ENCODE data around the gene MKNK2.

Gene MKNK2

DNA sequence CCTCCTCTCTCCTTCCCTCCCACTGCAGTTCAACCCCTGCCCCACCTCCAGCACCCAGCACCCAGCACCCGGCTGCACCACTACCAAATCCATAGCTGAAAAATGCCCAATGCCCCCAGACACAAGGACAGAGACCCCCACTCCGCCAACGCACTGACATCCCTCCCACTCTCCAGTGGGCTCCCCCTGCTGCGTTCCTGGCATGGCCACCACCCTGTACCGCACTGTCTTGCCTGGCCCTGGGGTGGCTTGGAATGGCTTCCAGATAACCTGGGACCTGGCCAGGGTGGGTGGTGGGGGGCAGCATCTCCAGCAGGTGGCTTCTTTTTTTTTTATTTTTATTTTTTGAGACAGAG, 5.8 kb upstream of the MKNK2 start:
- no peak for DNase-seq

- peak; percentile 32 for DNase-seq
Observed at GRCh38 chr19:2055931-2056836, 5.1 kb upstream of the MKNK2 start.

DNA sequence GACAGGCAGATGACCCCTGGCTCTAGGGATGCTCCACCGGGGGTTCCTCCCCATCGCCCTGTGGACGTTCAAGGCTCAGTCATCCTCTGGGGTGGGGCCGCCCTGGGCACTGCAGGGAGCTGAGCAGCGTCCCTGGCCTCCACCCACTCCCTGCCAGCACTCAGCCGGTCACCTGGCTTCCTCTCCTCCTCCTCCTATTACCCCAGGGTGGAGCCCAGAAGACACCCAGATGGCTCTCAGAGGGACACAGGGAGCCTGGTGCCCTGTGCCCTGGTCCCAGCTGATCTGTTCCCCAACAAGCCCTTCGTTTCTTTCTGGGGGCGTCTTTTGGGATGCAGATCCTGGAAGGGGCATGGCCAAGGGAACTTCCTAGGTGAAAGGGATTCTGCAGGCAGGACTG, 3.7 kb upstream of the MKNK2 start:
- DNase-seq = no peak

GRCh38 chr19:2053601-2054389, 2.8 kb upstream of the MKNK2 start:
- DNase-seq = no peak

DNA sequence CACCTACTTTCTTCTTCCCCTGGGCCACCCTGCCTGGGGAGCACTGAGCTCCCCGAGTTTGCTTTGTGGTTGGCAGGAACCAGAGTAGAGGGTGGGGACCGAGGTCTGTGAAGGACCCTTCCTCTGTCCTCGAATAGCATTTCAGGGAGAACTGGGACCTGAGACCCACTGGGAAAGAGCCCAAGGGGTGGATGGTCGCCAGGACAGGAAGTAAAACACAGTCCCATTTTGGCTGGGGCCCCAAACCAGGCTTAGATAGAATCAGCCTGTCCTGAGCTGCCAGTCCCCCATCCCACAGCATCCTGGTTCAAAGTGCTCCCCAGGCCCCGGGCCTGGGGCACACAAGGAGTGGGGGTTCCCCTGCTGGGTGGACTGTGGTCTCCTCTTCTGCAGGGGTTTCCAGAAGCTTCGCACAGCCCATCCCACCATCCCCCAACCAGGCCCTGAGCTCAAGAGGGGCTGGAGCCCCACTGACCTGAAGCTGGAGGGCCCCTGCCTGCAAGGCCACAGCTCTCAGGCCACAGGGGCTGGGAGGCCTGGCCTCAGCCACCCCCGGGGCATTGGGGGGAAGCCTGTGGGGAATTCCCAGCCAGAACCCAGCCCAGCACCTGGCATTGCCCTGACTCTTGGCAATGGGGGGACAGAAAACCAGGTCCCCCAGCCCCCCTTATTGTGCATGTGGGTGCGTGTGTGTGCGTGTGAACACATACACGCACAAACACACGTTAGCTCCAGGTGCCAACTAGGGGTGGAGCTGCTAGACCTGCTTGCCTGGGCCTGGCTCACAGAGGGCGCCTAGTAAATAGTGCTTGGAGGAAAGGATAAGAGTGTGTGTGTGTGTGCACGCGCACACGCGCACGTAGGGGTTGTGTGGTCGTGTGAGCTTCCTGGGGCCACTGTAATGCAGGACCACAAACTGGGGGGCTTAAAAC, 995 bp upstream of the MKNK2 start:
- DNase-seq = peak; percentile 32

GRCh38 chr19:2050349-2050990, 574 bp downstream of the MKNK2 start:
- no peak for DNase-seq

GRCh38 chr19:2049741-2050348, 1.2 kb downstream of the MKNK2 start:
- DNase-seq = peak; percentile 26

- no peak for DNase-seq
Observed at GRCh38 chr19:2048959-2049740, 1.9 kb downstream of the MKNK2 start.

DNA sequence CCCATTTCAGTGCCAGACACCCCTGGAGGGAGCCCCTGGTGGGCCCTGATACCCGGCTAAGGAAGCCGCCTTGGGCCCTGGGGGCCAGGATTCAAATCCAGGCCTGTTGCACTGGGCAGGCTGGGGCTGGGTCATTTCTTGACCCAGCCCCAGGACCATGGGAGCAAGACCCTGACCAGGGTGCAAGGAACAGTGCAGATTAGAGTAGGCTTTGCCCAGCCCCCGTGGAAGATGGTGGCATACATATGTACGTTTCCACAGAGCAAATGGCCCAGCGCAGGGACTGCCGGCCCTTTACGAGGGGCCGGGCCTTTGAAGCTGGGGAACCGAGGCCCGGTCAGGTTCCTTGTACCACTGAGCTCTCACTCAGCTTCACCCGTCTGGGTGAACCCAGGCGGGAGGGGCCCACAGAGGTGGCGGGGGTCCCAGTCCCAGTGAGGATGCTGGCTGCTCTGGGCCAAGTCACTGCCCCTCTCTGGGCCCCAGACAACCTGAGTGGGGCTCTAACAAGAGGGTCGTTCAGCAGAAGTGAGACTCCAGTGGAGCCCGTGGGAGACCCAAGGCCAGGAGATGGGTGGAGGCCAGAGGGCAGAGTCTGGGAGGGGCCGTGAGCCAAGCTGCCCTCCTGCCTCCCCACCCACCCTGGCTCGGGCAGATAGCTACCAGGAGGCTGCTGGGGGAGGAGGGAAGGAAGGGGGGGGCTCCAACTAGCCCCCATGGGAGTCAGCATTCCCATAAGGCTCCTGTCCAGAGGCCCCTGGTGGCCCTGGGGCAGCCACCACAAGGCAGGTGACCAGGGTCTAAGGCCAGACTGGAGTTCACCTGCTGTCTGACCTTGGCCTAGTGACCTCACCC, 2.7 kb downstream of the MKNK2 start:
- DNase-seq = no peak

GRCh38 chr19:2047449-2048103, 3.5 kb downstream of the MKNK2 start:
- DNase-seq = no peak

GRCh38 chr19:2047076-2047448, 4.0 kb downstream of the MKNK2 start:
- no peak for DNase-seq

DNA sequence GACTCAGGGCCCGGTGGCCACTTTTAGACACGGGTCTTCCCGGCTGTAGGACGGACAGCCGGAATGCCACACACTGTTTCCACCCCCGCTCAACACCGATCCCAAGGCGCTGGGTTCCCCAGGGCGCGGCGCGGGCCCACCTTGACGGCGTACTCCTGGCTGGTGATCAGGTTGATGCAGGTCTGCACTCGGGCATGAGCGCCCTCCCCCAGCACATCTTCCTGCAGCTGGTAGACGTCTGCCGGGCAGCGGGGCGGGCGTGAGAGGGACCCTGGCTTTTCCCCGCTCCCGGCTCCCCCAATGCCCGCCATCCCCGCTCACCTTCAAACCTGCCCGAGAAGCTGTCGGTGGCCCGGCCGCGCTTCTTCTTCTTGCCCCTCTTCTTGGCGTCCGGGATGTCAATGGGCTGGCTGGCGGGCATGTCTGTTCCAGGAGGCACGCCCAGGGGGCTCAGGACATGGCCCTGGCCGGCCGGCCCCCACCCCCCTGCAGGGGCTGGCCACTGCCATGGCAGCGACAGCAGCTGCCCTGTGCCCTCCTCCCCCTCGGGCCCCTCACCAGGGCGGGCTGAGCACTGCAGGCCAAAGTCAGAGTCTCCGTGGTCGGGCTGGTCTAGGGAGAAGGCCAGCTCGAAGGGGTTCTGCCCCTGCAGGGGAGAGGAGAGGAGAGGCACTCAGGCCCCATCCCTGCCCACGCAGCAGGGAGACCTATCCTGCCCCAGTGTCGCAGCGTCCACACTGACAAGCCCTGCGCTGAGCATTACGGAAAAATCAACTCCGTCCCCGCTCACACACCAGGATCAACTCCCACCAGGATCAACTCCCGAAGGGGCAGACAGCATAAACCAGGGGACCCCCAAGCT, 4.8 kb downstream of the MKNK2 start:
- DNase-seq = no peak

DNA sequence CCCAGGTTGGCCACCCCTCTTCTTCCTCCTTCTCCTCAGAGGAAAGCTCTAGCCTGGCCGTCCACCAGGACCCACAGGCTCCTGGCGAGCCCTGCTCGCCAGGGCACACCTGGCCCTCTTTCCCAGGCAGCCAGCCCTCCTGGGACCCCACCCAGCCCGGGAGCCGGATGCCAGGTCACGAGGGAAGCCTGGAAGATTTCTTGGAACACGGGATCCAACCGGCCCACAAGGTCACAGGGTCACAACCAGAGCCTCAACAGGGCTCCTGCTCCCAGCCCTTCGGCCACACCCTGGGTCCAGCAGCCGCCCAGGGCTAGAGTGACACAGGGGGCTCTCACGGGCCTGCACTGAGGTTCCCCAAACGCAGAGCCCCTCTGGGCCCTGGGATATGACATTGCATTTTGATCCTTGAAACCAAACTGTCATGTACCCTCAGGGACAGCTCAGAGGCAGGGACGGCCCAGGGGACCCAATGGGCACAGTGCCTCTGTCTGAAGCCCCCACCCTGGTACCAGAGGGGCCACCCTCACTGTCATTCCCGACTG, 5.5 kb downstream of the MKNK2 start:
- DNase-seq = no peak

DNA sequence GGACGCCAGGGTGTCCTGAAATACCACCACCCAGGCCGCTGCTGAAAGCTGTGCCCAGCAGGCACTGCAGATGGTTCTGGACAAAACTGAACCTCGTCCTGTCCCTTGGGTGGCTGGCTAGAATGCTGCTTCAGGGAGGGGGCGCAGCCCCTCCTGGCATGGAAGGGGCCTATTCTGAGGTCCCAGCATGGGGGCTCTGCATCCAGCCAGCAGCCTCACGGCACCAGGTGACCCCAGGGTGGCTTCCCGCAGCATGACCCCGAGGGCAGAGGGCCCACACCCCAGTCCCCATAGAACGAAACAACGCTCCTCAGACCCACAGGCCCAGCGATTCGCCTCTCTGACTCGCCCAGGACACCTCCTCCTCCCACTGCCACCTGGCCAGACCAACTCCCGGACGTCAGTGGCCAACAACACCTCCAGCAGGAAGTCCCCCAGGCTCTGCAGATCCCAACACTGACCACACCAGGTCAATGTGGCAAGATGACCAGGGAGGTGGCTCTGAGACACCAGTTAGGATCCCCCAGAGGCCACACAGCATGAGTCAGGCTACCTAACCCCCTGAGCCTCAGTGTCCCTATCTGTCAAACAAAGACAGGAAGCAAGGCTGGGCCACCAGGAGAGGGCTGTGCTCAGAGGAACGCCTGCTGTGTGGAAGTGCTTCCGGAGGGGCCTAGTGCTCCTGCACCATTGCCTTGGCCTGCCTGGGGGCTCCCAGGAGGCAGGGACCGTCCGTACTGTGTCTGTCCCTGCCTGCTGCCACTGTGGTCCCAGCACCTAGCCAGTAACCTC, 6.1 kb downstream of the MKNK2 start:
- no peak for DNase-seq

- DNase-seq = no peak
Observed at GRCh38 chr19:2043961-2044708, 6.9 kb downstream of the MKNK2 start.

DNA sequence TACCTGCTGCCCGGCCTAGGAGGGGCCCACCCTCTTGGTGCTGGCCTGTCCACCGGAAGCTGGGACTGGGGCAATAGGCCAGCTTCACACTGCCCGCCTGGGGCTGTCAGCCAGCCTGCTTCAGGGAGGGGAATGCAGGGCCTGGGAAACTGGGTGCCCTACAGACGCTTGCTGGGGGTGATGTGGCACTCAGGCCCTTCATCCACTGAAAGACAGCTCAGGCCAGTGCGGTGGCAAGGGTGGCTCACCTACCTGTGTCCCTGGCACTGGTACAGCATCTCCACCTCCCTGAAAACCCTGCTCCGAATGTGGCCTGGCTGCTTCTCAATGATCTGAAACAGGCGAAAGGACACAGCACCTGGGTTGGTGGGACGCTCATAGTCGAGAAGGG, 7.8 kb downstream of the MKNK2 start:
- DNase-seq = no peak
